GM19467 (cell line): ENCODE data around the gene NDUFS2.

Source experiments
- ATAC-seq: cut with Tn5 transposase; IDR thresholded peaks from one replicate; pipeline ENCODE4 v1.9.1; 2021; ENCODE audit warnings: mild to moderate bottlenecking, moderate library complexity; ENCODE audit not compliant: unreplicated experiment

Gene NDUFS2

DNA sequence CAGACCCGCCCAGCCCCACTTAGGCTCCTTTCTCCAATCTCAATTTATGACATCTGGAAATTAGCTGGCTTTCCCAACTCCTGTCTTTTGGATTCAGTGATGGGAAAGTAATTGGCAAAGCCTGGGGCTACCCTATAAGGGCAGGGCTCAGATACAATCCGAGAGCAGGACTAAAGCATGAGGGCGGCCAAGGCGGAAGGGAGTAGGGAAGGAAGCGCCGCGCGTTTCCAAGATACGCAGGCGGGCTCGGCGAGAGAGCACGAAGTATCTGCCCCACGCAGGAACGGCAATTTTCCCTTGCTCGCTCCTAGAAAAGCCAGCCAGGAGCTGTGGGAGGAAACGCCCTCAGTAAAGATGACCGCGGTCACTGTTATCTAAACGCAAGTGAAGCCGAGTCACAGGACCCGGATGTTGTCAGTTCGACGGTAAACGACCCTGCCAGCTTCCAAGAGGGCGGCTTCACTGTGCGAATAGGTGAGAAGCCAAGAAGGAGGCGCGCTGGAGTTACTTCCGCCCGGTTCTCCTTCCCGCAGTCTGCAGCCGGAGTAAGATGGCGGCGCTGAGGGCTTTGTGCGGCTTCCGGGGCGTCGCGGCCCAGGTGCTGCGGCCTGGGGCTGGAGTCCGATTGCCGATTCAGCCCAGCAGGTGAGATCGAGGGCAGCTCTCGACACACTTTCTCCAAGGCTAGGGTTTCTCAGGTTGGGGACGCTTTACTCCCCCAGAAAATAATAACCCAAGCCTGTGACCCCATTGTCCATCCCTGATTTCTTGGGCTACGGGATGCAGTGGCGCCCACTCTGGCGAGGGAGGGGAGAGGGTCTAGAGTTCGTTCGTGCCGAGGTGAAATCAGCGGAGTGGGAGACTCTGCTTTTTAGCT lies at the start of gene NDUFS2:
TSS of gene NDUFS2 (plus strand) at position 532 of the 877 bp plus-strand sequence. CDS start at position 551, 19 bp downstream.
- ATAC-seq, result peak; percentile 95

DNA sequence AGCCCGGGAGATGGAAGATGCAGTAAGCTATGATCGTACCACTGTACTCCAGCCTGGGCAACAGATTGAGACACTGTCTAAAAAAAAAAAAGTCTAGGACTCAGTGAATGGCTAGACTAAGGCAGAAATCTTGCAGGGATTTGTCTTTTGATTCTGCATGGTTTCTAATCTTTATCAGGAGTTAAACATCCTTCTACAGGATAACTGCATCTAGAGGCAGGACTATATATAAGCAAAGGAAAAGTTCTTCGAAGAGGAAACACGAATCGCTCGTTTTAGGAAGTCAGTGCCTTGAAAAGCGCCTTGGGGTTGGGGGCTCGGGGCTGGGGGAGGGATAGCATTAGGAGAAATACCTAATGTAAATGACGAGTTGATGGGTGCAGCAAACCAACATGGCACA lies 49.0 kb upstream of the NDUFS2 start:
- no peak for ATAC-seq

GRCh38 chr1:161153682-161154337 lies 48.4 kb upstream of the NDUFS2 start, which contains the start of gene UFC1:
UFC1 (plus strand) TSS chr1:161153978; CDS start chr1:161153998, 20 bp downstream.
- peak; percentile 71 for ATAC-seq

- ATAC-seq, result no peak
Measured at GRCh38 chr1:161157867-161158266, 44.3 kb upstream of the NDUFS2 start.

- ATAC-seq, result peak; percentile 6
Measured at GRCh38 chr1:161158316-161159010, 43.7 kb upstream of the NDUFS2 start.

- peak; percentile 70 for ATAC-seq
Measured at GRCh38 chr1:161159087-161159912, 42.9 kb upstream of the NDUFS2 start, which contains the start of gene USP21. USP21 (plus strand) TSS chr1:161159500; CDS start chr1:161160641, 1,141 bp downstream.

DNA sequence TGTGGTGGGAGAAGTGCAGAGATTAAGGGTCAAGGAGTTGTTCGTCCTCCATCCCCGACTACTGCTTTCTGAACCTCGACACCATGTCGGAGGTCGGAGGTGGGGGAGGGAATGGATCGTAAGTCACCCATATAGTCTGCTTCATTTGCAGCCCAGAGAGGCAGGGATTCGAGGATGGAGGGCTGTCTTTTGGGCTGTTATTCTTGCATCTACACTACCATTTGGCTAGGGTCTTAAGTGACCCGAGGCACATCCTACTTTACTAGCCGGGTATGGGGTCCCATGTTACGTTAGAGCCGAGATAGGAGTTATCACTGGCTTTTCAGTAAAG lies 42.3 kb upstream of the NDUFS2 start:
- no peak for ATAC-seq

DNA sequence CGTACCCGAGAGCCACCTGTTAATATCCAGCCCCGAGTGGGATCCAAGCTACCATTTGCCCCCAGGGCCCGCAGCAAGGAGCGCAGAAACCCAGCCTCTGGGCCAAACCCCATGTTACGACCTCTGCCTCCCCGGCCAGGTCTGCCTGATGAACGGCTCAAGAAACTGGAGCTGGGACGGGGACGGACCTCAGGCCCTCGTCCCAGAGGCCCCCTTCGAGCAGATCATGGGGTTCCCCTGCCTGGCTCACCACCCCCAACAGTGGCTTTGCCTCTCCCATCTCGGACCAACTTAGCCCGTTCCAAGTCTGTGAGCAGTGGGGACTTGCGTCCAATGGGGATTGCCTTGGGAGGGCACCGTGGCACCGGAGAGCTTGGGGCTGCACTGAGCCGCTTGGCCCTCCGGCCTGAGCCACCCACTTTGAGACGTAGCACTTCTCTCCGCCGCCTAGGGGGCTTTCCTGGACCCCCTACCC lies 41.5 kb upstream of the NDUFS2 start:
- no peak for ATAC-seq

GRCh38 chr1:161161652-161162051 lies 40.5 kb upstream of the NDUFS2 start:
- no peak for ATAC-seq

DNA sequence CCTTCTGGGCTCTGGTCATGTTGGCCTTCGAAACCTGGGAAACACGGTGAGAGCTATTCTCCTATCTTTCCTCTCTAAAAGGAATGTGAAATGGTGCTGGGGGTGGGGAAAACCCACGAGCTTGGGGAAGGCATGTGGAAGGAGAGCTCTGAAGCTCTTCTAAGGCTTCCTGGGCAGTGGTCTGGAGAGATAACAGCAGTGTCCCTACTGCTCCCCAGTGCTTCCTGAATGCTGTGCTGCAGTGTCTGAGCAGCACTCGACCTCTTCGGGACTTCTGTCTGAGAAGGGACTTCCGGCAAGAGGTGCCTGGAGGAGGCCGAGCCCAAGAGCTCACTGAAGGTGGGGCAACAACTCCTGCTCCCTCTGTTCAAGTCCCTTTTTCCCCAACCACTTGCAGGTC lies 40.1 kb upstream of the NDUFS2 start:
- ATAC-seq, result no peak

- no peak for ATAC-seq
Measured at GRCh38 chr1:161162806-161163205, 39.4 kb upstream of the NDUFS2 start.

GRCh38 chr1:161163793-161164192 lies 38.4 kb upstream of the NDUFS2 start:
- no peak for ATAC-seq

DNA sequence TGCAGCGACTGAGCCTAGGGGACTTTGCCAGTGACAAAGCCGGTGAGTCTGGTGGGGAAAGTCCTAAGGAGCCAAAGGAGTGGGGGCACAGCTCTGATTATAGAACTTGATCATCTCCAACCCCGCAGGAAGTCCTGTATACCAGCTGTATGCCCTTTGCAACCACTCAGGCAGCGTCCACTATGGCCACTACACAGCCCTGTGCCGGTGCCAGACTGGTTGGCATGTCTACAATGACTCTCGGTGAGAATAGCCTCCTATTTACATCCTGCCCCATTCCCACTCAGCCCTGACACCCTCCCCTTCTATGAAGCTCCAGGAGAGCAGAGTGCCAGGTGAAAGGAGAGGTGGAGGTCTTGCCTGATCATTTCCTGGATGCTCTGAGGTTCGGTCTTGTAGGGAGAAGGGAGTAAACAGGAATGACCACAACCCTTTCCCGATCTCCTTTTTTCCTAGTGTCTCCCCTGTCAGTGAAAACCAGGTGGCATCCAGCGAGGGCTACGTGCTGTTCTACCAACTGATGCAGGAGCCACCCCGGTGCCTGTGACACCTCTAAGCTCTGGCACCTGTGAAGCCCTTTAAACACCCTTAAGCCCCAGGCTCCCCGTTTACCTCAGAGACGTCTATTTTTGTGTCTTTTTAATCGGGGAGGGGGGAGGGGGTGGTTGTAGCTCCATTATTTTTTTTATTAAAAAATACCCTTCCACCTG lies 37.1 kb upstream of the NDUFS2 start:
- ATAC-seq, result no peak

DNA sequence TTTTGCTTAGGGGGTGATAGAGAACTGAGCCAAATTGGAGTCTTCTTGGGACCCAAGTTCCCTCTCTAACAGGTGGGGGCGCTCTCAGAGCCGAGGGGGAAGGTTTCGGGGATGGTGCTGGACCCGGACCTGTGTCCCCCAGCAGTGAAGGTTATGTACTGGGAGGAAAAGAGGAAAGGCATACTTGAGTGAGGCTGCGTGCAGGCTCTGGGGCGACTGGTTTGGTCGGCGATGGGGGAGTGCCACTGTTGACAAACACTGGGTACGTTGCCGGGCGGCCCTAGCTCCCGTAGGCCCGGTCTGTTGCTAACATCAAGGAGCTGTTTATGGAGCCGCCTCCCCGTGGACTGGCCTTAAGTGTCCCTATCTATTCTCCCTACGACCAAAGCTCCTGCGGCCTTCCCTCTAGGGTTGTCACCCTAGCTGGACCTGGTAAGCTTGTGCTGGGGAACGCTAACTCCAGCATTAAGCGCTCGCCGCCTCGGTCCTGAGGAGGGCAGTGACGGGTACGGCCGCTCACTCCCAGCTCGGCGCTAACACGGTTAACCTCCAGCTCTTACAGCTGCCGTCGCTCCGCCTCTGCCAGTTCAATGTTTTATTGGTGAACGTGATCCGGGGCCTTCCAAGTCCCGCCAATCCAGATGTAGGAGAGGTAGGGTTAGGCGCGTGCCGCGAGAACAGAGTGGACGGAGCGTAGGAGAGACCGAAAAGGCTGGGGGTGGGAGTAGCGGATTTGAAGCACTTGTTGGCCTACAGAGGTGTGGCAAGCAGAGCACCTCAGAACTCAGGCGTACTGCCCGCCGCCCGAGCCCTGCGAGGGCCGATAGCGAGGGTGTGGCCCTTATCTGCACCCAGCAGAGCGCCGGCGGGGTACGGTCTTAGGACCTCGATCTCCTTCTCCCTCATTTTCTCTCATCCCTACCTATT lies 36.2 kb upstream of the NDUFS2 start, which contains the start of gene PPOX:
TSS of gene PPOX (plus strand) at position 685 of the 927 bp plus-strand sequence. CDS start 422 bp downstream, outside the sequence.
- ATAC-seq, result peak; percentile 92

DNA sequence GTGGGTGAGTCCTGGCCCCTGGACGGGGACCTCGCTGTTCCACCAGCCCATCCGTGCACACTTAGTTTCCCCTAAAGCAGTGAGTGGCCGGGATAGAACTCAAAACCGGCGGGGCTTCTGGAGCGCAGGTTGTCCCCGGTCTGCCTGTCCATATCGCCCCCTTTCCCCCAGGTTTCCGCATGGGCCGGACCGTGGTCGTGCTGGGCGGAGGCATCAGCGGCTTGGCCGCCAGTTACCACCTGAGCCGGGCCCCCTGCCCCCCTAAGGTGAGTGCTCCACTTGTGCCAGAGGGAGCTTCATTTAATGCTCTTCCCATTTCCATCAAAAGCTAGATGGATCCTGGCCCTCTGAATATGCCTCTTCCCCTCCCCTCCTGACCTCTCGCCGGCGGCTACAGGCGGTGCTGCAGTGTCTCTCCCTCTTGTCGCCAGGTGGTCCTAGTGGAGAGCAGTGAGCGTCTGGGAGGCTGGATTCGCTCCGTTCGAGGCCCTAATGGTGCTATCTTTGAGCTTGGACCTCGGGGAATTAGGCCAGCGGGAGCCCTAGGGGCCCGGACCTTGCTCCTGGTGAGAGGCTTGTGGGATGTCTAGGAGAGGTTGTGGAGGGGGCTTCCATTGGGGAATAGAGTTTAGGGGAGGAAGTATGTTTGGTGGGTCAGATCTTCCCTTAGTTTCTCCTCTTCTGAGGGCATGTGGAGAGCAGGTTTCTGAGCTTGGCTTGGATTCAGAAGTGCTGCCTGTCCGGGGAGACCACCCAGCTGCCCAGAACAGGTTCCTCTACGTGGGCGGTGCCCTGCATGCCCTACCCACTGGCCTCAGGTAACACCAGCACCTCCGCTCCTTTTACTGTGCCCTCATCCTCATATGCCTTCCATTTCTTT lies 35.3 kb upstream of the NDUFS2 start:
- no peak for ATAC-seq

DNA sequence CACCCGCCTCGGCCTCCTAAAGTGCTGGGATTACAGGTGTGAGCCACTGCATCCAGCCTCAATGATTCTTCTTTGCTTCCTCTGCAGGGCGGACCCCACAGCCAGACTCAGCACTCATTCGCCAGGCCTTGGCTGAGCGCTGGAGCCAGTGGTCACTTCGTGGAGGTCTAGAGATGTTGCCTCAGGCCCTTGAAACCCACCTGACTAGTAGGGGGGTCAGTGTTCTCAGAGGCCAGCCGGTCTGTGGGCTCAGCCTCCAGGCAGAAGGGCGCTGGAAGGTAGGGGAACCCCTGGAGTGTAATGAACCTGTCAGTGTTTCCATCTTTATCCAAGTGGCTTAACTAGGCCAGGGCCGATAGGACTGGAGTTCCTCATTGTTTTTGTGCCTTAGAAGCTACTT lies 33.3 kb upstream of the NDUFS2 start:
- ATAC-seq, result no peak

DNA sequence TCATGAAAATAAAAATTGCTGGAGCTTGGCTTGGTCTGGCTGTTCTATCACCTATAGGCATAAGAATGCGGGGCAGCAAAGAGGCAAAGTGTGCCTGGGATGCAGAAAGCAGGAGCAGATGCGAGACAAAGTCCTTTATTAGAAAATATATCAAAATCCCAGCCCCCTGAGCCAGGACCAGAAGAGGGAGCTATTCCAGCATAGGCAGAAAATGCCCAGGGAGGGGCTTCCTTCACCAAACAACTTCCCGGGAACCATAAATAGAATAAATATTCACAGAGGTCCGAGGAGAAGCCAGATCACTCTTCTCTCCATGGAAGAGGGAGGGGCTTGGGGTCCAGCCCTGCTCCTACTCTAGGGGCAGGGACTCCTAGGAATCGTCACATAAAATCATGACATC lies 31.0 kb upstream of the NDUFS2 start:
- no peak for ATAC-seq

GRCh38 chr1:161171696-161172095 lies 30.5 kb upstream of the NDUFS2 start:
- ATAC-seq, result no peak
